LNCAP (cell line): ENCODE data around the gene NPAS3.

Source experiments
- CTCF ChIP-seq: fragments of 450-650 bp; IDR thresholded peaks from 2 replicates; pipeline ENCODE4 v1.5.1; 2017; ENCODE audit warnings: mild to moderate bottlenecking

The NPAS3 gene

GRCh38 chr14:33516898-33517436, 578.3 kb downstream of the NPAS3 start:
- no peak for TF ChIP-seq CTCF

GRCh38 chr14:33521192-33521591, 582.5 kb downstream of the NPAS3 start:
- TF ChIP-seq CTCF = no peak

- TF ChIP-seq CTCF = no peak
These were observed 585.6 kb downstream of the NPAS3 start for GRCh38 chr14:33524244-33524643.

GRCh38 chr14:33525626-33526025, 586.9 kb downstream of the NPAS3 start:
- no peak for TF ChIP-seq CTCF

GRCh38 chr14:33527023-33527634, 588.5 kb downstream of the NPAS3 start:
- TF ChIP-seq CTCF = no peak

GRCh38 chr14:33528655-33529054, 590.0 kb downstream of the NPAS3 start:
- TF ChIP-seq CTCF = no peak

GRCh38 chr14:33529787-33530757, 591.4 kb downstream of the NPAS3 start:
- TF ChIP-seq CTCF = no peak
